Middle frontal gyrus (tissue), 1 donor: ENCODE measurements around the gene PAQR5.
"Not testable (repeated sequence)": the region's sequence is repeated elsewhere in the genome, so short reads cannot be mapped to it uniquely, and the experiment has no call there.

Experiments
- DNase-seq: peaks from one replicate; pipeline ENCODE4 v3.0.0-alpha.2; 2015; ENCODE audit warnings: low spot score; ENCODE audit errors: extremely low spot score

The PAQR5 gene

GRCh38 chr15:69293741-69294615, 4.7 kb upstream of the PAQR5 start:
- DNase-seq, result no peak

- DNase-seq, result no peak
These were observed 2.1 kb upstream of the PAQR5 start for GRCh38 chr15:69296606-69297005.

- no peak for DNase-seq
These were observed 914 bp upstream of the PAQR5 start for GRCh38 chr15:69297642-69298353.

- no peak for DNase-seq
These were observed 387 bp upstream of the PAQR5 start for GRCh38 chr15:69298354-69298696.

GRCh38 chr15:69299451-69299886, 757 bp downstream of the PAQR5 start:
- no peak for DNase-seq

- DNase-seq, result no peak
These were observed 1.4 kb downstream of the PAQR5 start for GRCh38 chr15:69299943-69300588.

GRCh38 chr15:69301101-69301500, 2.4 kb downstream of the PAQR5 start:
- not testable (repeated sequence) for DNase-seq

- not testable (repeated sequence) for DNase-seq
These were observed 3.4 kb downstream of the PAQR5 start for GRCh38 chr15:69302087-69302486.

- no peak for DNase-seq
These were observed 4.2 kb downstream of the PAQR5 start for GRCh38 chr15:69302929-69303328.

GRCh38 chr15:69303337-69304181, 4.8 kb downstream of the PAQR5 start:
- DNase-seq, result no peak

GRCh38 chr15:69304182-69304545, 5.5 kb downstream of the PAQR5 start:
- no peak for DNase-seq

GRCh38 chr15:69305204-69305931, 6.7 kb downstream of the PAQR5 start:
- DNase-seq, result no peak

GRCh38 chr15:69305933-69306568, 7.3 kb downstream of the PAQR5 start:
- DNase-seq, result no peak

GRCh38 chr15:69307939-69308338, 9.2 kb downstream of the PAQR5 start:
- DNase-seq, result no peak

- DNase-seq, result no peak
These were observed 10.2 kb downstream of the PAQR5 start for GRCh38 chr15:69308949-69309348.

GRCh38 chr15:69311319-69311721, 12.6 kb downstream of the PAQR5 start:
- DNase-seq, result no peak

- DNase-seq, result no peak
These were observed 14.8 kb downstream of the PAQR5 start for GRCh38 chr15:69313432-69314000.

GRCh38 chr15:69314131-69314530, 15.4 kb downstream of the PAQR5 start:
- DNase-seq, result no peak

- no peak for DNase-seq
These were observed 16.0 kb downstream of the PAQR5 start for GRCh38 chr15:69314736-69315135.
